Parathyroid adenoma (tissue), 2 donors: ENCODE data around the gene ADCY1.

Experiments
- H2AFZ ChIP-seq: fragments of 300-600 bp; sonication (generic); one replicate; pipeline ENCODE4 v1.7.0; 2017; ENCODE audit warnings: antibody characterized with exemption, mild to moderate bottlenecking
- H3K27ac ChIP-seq: fragments of 300-600 bp; sonication (generic); one replicate; pipeline ENCODE4 v1.7.0; 2017
- H3K27me3 ChIP-seq: fragments of 300-600 bp; sonication (generic); one replicate; pipeline ENCODE4 v1.7.0; 2017; ENCODE audit warnings: low read length; ENCODE audit not compliant: control insufficient read depth, insufficient read depth
- H3K36me3 ChIP-seq: fragments of 300-600 bp; sonication (generic); one replicate; pipeline ENCODE4 v1.7.0; 2017; ENCODE audit warnings: low read length; ENCODE audit not compliant: control insufficient read depth, insufficient read depth
- H3K4me1 ChIP-seq: fragments of 300-600 bp; sonication (generic); one replicate; pipeline ENCODE4 v1.7.0; 2017; ENCODE audit warnings: control low read depth
- H3K4me2 ChIP-seq: fragments of 300-600 bp; sonication (generic); one replicate; pipeline ENCODE4 v1.7.0; 2017; ENCODE audit warnings: low read length
- H3K4me3 ChIP-seq: fragments of 300-600 bp; sonication (generic); one replicate; pipeline ENCODE4 v1.7.0; 2017; ENCODE audit warnings: low read depth, low read length
- H3K79me2 ChIP-seq: fragments of 300-600 bp; sonication (generic); one replicate; pipeline ENCODE4 v1.7.0; 2017; ENCODE audit warnings: control low read depth
- H3K9ac ChIP-seq: fragments of 300-600 bp; sonication (generic); one replicate; pipeline ENCODE4 v1.7.0; 2017; ENCODE audit warnings: mild to moderate bottlenecking
- H3K9me3 ChIP-seq: fragments of 300-600 bp; sonication (generic); one replicate; pipeline ENCODE4 v1.7.0; 2017; ENCODE audit warnings: low read length; ENCODE audit not compliant: control insufficient read depth
- TF ChIP-seq, protein P1 (sequence below): fragments of 300-600 bp; sonication (generic); IDR thresholded peaks from one replicate; pipeline ENCODE4 v1.7.0; 2017; ENCODE audit warnings: antibody characterized with exemption, mild to moderate bottlenecking
- donor health status: primary hyperparathyroidism.

Gene ADCY1

GRCh38 chr7:45700556-45700955, 126.4 kb downstream of the ADCY1 start:
- no peak overlapping the region for H3K9ac ChIP-seq
- no peaks in the 10 kb centered on the region for H3K79me2 ChIP-seq
- no peak overlapping the region for H2AFZ ChIP-seq
- TF ChIP-seq, protein P1, sequence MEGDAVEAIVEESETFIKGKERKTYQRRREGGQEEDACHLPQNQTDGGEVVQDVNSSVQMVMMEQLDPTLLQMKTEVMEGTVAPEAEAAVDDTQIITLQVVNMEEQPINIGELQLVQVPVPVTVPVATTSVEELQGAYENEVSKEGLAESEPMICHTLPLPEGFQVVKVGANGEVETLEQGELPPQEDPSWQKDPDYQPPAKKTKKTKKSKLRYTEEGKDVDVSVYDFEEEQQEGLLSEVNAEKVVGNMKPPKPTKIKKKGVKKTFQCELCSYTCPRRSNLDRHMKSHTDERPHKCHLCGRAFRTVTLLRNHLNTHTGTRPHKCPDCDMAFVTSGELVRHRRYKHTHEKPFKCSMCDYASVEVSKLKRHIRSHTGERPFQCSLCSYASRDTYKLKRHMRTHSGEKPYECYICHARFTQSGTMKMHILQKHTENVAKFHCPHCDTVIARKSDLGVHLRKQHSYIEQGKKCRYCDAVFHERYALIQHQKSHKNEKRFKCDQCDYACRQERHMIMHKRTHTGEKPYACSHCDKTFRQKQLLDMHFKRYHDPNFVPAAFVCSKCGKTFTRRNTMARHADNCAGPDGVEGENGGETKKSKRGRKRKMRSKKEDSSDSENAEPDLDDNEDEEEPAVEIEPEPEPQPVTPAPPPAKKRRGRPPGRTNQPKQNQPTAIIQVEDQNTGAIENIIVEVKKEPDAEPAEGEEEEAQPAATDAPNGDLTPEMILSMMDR, result no peak
- H3K27me3 ChIP-seq, result no peaks in the 10 kb centered on the region
- no peak overlapping the region for H3K27ac ChIP-seq
- no peaks in the 10 kb centered on the region for H3K4me1 ChIP-seq
- no peak overlapping the region for H3K4me3 ChIP-seq
- H3K36me3 ChIP-seq, result no peaks in the 10 kb centered on the region
- H3K4me2 ChIP-seq, result no peak overlapping the region
- H3K9me3 ChIP-seq, result no peaks in the 10 kb centered on the region

- H2AFZ ChIP-seq, result no peak overlapping the region
- H3K79me2 ChIP-seq, result no peaks in the 10 kb centered on the region
- H3K9me3 ChIP-seq, result no peaks in the 10 kb centered on the region
- no peak overlapping the region for H3K27ac ChIP-seq
- no peaks in the 10 kb centered on the region for H3K27me3 ChIP-seq
- H3K4me3 ChIP-seq, result no peak overlapping the region
- H3K4me2 ChIP-seq, result no peak overlapping the region
- no peak overlapping the region for H3K9ac ChIP-seq
- TF ChIP-seq, protein P1, result no peak
- no peaks in the 10 kb centered on the region for H3K4me1 ChIP-seq
- H3K36me3 ChIP-seq, result no peaks in the 10 kb centered on the region
Measured at GRCh38 chr7:45701701-45702510, 127.7 kb downstream of the ADCY1 start.

DNA sequence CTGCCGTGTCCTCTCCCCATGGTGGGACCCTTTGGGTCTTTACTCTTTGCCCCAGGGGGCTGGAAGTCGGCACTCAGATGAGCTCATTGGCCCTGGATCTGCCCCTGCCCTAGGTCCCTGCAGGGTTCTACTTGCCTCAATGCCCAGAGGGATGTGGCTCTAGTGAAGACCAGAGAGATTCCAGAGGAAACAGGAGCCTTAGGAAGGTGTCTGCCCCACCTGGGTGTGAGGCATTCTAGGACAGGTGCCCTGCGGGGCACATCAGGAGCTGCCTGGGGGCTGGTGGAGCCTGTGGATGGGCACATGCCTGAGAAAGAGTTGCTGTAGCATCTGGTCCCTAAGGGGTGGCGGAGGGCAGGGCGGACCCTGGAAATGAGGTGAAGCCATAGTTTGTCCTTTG, 128.6 kb downstream of the ADCY1 start:
- H3K36me3 ChIP-seq, result no peaks in the 10 kb centered on the region
- no peak overlapping the region for H3K4me3 ChIP-seq
- H3K4me2 ChIP-seq, result no peak overlapping the region
- no peak overlapping the region for H3K27ac ChIP-seq
- H2AFZ ChIP-seq, result no peak overlapping the region
- H3K9me3 ChIP-seq, result no peaks in the 10 kb centered on the region
- H3K27me3 ChIP-seq, result no peaks in the 10 kb centered on the region
- TF ChIP-seq, protein P1, result no peak
- no peak overlapping the region for H3K9ac ChIP-seq
- no peaks in the 10 kb centered on the region for H3K79me2 ChIP-seq
- H3K4me1 ChIP-seq, result no peaks in the 10 kb centered on the region

DNA sequence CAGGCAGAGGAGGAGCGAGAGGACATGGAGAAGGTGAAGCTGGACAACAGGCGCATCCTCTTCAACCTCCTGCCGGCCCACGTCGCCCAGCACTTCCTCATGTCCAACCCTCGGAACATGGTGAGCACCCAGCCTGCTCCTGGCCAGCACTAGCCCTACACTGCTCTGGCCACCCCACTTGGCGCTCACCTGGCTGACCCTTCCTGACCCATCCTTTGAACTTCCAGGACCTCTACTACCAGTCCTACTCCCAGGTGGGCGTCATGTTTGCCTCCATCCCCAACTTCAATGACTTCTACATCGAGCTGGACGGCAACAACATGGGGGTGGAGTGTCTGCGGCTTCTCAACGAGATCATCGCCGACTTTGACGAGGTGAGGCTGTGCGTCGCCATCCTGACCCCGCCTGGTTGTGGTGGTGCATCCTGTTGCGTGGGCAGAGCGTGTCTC, 129.2 kb downstream of the ADCY1 start:
- no peaks in the 10 kb centered on the region for H3K79me2 ChIP-seq
- H3K9ac ChIP-seq, result no peak overlapping the region
- no peak overlapping the region for H2AFZ ChIP-seq
- no peaks in the 10 kb centered on the region for H3K36me3 ChIP-seq
- H3K4me1 ChIP-seq, result no peaks in the 10 kb centered on the region
- TF ChIP-seq, protein P1, result no peak
- H3K4me2 ChIP-seq, result no peak overlapping the region
- H3K9me3 ChIP-seq, result no peaks in the 10 kb centered on the region
- H3K27me3 ChIP-seq, result no peaks in the 10 kb centered on the region
- no peak overlapping the region for H3K27ac ChIP-seq
- no peak overlapping the region for H3K4me3 ChIP-seq
